Activated naive CD8-positive, alpha-beta T cell treated with anti-CD3 and anti-CD28 coated beads for 36 hours (primary cell): ENCODE data around the gene PLA2G4A. TPM values are rescaled to one million over a fixed set of nuclear protein-coding genes. Genes with fewer than 3 reads are reported as not detected.

ENCODE experiments used
- DNase-seq: peaks from one replicate; pipeline ENCODE4 v3.0.0; 2021
- H3K27ac Mint-ChIP-seq: one replicate; pipeline ENCODE4 v1.8.0; 2022; ENCODE audit warnings: mild to moderate bottlenecking, moderate library complexity, mixed read lengths
- H3K27me3 Mint-ChIP-seq: one replicate; pipeline ENCODE4 v1.8.0; 2022; ENCODE audit warnings: mild to moderate bottlenecking, mixed read lengths
- H3K36me3 Mint-ChIP-seq: one replicate; pipeline ENCODE4 v1.8.0; 2021; ENCODE audit warnings: mild to moderate bottlenecking, mixed read lengths
- H3K4me1 Mint-ChIP-seq: one replicate; pipeline ENCODE4 v1.8.0; 2021; ENCODE audit warnings: mixed read lengths
- H3K4me3 Mint-ChIP-seq: one replicate; pipeline ENCODE4 v1.8.0; 2022; ENCODE audit warnings: mild to moderate bottlenecking, moderate library complexity, mixed read lengths
- H3K9me3 Mint-ChIP-seq: one replicate; pipeline ENCODE4 v1.8.0; 2022; ENCODE audit warnings: mixed read lengths
- total RNA-seq, 2 experiments: library from RNA; stranded (reverse); gene quantifications; one replicate each; pipeline ENCODE4 v1.2.3, GENCODE V29; 2021

PLA2G4A gene
- total RNA-seq, 2 experiments from 2014 or later = 0.37 to 0.48 TPM

- H3K27me3 Mint-ChIP-seq = peaks cover 5% of the 10 kb centered on the region
- H3K4me1 Mint-ChIP-seq = no peaks in the 10 kb centered on the region
- H3K27ac Mint-ChIP-seq = no peak overlapping the region
- DNase-seq = no peak
- H3K4me3 Mint-ChIP-seq = no peak overlapping the region
- no peaks in the 10 kb centered on the region for H3K36me3 Mint-ChIP-seq
- H3K9me3 Mint-ChIP-seq = no peaks in the 10 kb centered on the region
Observed at GRCh38 chr1:186983327-186983726, 154.6 kb downstream of the PLA2G4A start.

- Mint-ChIP-seq H3K27ac (no peak overlapping the region), H3K36me3 (no peaks in the 10 kb centered on the region), H3K9me3 (no peaks in the 10 kb centered on the region), H3K4me1 (no peaks in the 10 kb centered on the region), H3K4me3 (no peak overlapping the region), H3K27me3 (peaks cover 4% of the 10 kb centered on the region)
- DNase-seq = no peak
Observed at GRCh38 chr1:186984959-186985358, 156.2 kb downstream of the PLA2G4A start.

GRCh38 chr1:186985889-186986491, 157.2 kb downstream of the PLA2G4A start:
- Mint-ChIP-seq H3K4me3 (no peak overlapping the region), H3K4me1 (no peaks in the 10 kb centered on the region), H3K27ac (no peak overlapping the region), H3K27me3 (no peaks in the 10 kb centered on the region), H3K36me3 (no peaks in the 10 kb centered on the region), H3K9me3 (no peaks in the 10 kb centered on the region)
- DNase-seq = no peak

GRCh38 chr1:186987065-186987464, 158.3 kb downstream of the PLA2G4A start:
- Mint-ChIP-seq H3K27ac (no peak overlapping the region), H3K36me3 (no peaks in the 10 kb centered on the region), H3K9me3 (no peaks in the 10 kb centered on the region), H3K4me3 (no peak overlapping the region), H3K27me3 (no peaks in the 10 kb centered on the region), H3K4me1 (no peaks in the 10 kb centered on the region)
- DNase-seq = no peak

- no peak for DNase-seq
- Mint-ChIP-seq H3K36me3 (no peaks in the 10 kb centered on the region), H3K4me3 (no peak overlapping the region), H3K27me3 (no peaks in the 10 kb centered on the region), H3K4me1 (no peaks in the 10 kb centered on the region), H3K9me3 (no peaks in the 10 kb centered on the region), H3K27ac (no peak overlapping the region)
Observed at GRCh38 chr1:186987769-186988168, 159.0 kb downstream of the PLA2G4A start.

- no peaks in the 10 kb centered on the region for H3K9me3 Mint-ChIP-seq
- H3K27ac Mint-ChIP-seq = no peak overlapping the region
- H3K4me3 Mint-ChIP-seq = no peak overlapping the region
- no peaks in the 10 kb centered on the region for H3K36me3 Mint-ChIP-seq
- no peak for DNase-seq
- no peaks in the 10 kb centered on the region for H3K27me3 Mint-ChIP-seq
- H3K4me1 Mint-ChIP-seq = no peaks in the 10 kb centered on the region
Observed at GRCh38 chr1:186993996-186994395, 165.2 kb downstream of the PLA2G4A start.

GRCh38 chr1:186994897-186995296, 166.1 kb downstream of the PLA2G4A start:
- no peaks in the 10 kb centered on the region for H3K36me3 Mint-ChIP-seq

GRCh38 chr1:186996816-186997215, 168.1 kb downstream of the PLA2G4A start:
- no peaks in the 10 kb centered on the region for H3K9me3 Mint-ChIP-seq
- H3K4me1 Mint-ChIP-seq = no peaks in the 10 kb centered on the region
- H3K4me3 Mint-ChIP-seq = no peak overlapping the region
- H3K27me3 Mint-ChIP-seq = peaks cover 6% of the 10 kb centered on the region
- H3K36me3 Mint-ChIP-seq = no peaks in the 10 kb centered on the region
- DNase-seq = no peak
- H3K27ac Mint-ChIP-seq = no peak overlapping the region

More at GRCh38 chr1:186994897-186995296, 166.1 kb downstream of the PLA2G4A start:
- Mint-ChIP-seq H3K27me3 (no peaks in the 10 kb centered on the region), H3K4me3 (no peak overlapping the region), H3K27ac (no peak overlapping the region), H3K9me3 (no peaks in the 10 kb centered on the region), H3K4me1 (no peaks in the 10 kb centered on the region)
- no peak for DNase-seq

- H3K27ac Mint-ChIP-seq = no peak overlapping the region
- H3K4me3 Mint-ChIP-seq = no peak overlapping the region
- no peaks in the 10 kb centered on the region for H3K36me3 Mint-ChIP-seq
- no peak for DNase-seq
- H3K4me1 Mint-ChIP-seq = no peaks in the 10 kb centered on the region
- peaks cover 6% of the 10 kb centered on the region for H3K27me3 Mint-ChIP-seq
- H3K9me3 Mint-ChIP-seq = no peaks in the 10 kb centered on the region
Observed at GRCh38 chr1:186997877-186998276, 169.1 kb downstream of the PLA2G4A start.

GRCh38 chr1:186999506-186999905, 170.8 kb downstream of the PLA2G4A start:
- no peak for DNase-seq
- Mint-ChIP-seq H3K4me1 (no peaks in the 10 kb centered on the region), H3K36me3 (no peaks in the 10 kb centered on the region), H3K4me3 (no peak overlapping the region), H3K27me3 (peaks cover 6% of the 10 kb centered on the region), H3K27ac (no peak overlapping the region), H3K9me3 (no peaks in the 10 kb centered on the region)

GRCh38 chr1:187001198-187001889, 172.6 kb downstream of the PLA2G4A start:
- Mint-ChIP-seq H3K4me1 (no peaks in the 10 kb centered on the region), H3K27ac (no peak overlapping the region), H3K9me3 (peaks cover 2% of the 10 kb centered on the region), H3K36me3 (no peaks in the 10 kb centered on the region), H3K27me3 (peaks cover 6% of the 10 kb centered on the region), H3K4me3 (no peak overlapping the region)
- no peak for DNase-seq

GRCh38 chr1:187003353-187003752, 174.6 kb downstream of the PLA2G4A start:
- Mint-ChIP-seq H3K4me3 (no peak overlapping the region), H3K9me3 (peaks cover 9% of the 10 kb centered on the region), H3K27me3 (peaks cover 6% of the 10 kb centered on the region), H3K27ac (no peak overlapping the region), H3K36me3 (no peaks in the 10 kb centered on the region), H3K4me1 (no peaks in the 10 kb centered on the region)
- DNase-seq = no peak

GRCh38 chr1:187006896-187007295, 178.1 kb downstream of the PLA2G4A start:
- H3K27me3 Mint-ChIP-seq = no peaks in the 10 kb centered on the region
- no peaks in the 10 kb centered on the region for H3K4me1 Mint-ChIP-seq
- no peak overlapping the region for H3K4me3 Mint-ChIP-seq
- no peak overlapping the region for H3K27ac Mint-ChIP-seq
- H3K9me3 Mint-ChIP-seq = peaks cover 14% of the 10 kb centered on the region
- no peaks in the 10 kb centered on the region for H3K36me3 Mint-ChIP-seq
- no peak for DNase-seq

GRCh38 chr1:187009320-187009719, 180.6 kb downstream of the PLA2G4A start:
- Mint-ChIP-seq H3K36me3 (no peaks in the 10 kb centered on the region), H3K9me3 (peaks cover 14% of the 10 kb centered on the region), H3K4me3 (no peak overlapping the region), H3K4me1 (no peaks in the 10 kb centered on the region), H3K27me3 (no peaks in the 10 kb centered on the region), H3K27ac (no peak overlapping the region)
- no peak for DNase-seq

GRCh38 chr1:187010571-187011309, 182.0 kb downstream of the PLA2G4A start:
- Mint-ChIP-seq H3K27ac (no peak overlapping the region), H3K27me3 (no peaks in the 10 kb centered on the region), H3K36me3 (no peaks in the 10 kb centered on the region), H3K4me1 (no peaks in the 10 kb centered on the region), H3K4me3 (no peak overlapping the region), H3K9me3 (peaks cover 14% of the 10 kb centered on the region)
- DNase-seq = no peak
